Measurements from ENCODE around the gene TANC1.

TANC1 gene

GRCh38 chr2:159066541-159067156, 98.2 kb downstream of the TANC1 start:
- DNase-seq, result no peak

DNA sequence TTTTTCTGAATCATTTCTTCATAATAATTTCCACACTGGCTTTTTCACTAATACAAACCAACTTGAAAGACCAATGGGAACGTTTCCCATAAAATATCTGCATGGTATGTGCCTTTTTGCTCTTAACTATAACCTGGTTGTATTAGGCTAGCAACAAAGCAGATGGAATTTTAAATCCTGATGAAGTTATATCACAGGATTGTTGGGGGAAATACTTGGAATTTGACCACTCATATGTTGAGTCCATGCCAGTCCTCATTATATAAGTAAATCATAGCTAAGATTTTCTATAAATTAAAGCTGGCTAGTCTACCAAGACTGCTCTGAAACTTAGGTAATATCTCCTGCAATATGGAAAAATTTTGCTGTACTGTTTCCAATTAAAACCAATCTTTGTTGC, 99.5 kb downstream of the TANC1 start:
- no peak for DNase-seq

DNA sequence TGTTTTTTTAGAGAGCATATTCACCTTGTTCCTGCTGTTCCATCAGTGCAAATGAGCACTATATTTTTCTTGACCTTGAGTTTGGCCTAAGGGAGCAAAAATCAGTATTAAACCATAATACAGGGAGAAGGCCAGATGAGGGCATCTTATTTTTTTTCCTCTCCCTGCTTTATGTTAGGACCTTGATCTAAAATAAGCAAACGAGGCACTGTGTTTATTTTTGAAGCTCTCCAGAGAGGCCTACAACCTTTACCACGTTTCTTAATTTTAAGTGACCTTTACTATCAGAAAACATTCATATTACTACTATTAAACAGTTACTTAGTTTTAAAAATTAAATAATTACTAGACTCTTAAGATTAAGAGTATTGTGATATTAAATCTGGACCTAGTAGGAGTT, 100.8 kb downstream of the TANC1 start:
- DNase-seq, result no peak

DNA sequence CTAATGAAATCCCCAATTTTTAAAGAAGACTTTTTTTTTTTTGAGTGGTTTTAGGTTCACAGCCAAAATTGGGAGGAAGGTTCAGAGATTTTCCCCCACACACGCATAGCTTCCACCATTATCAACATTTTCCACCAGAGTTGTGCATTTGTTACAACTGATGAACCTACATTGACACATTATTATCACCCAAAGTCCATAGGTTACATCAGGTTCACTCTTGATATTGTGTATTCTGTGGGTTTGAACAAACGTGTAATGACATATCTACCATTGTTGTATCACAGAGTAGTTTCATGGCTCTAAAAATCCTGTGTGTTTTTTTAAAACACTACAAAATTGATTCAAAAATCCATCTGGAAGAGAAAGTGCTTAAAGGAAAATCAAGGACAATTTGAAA, 101.8 kb downstream of the TANC1 start:
- no peak for DNase-seq

- DNase-seq, result no peak
Observed at GRCh38 chr2:159071190-159071915, 102.9 kb downstream of the TANC1 start.

- no peak for DNase-seq
Observed at GRCh38 chr2:159072795-159073194, 104.4 kb downstream of the TANC1 start.

DNA sequence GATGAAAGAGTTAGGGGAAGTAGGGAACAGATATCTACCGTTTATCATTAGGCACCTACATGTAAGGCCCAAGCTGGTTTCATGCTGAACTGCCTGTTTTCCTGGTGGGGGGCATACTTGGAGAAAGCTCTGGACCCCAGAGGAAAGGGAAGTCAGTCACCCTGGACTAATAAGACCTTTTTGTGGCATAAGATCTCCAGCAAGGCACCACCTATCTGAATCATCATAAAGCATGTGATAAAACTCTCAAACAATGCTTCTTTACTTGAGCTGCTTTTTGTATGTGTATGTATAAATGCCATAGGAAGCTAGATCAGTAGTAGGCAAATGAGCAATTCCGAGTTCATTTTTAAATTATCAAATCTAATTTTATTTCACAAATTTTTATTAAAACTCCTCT, 104.8 kb downstream of the TANC1 start:
- no peak for DNase-seq

GRCh38 chr2:159074605-159075004, 106.2 kb downstream of the TANC1 start:
- no peak for DNase-seq

- no peak for DNase-seq
Observed at GRCh38 chr2:159075727-159076126, 107.3 kb downstream of the TANC1 start.

GRCh38 chr2:159076241-159076640, 107.8 kb downstream of the TANC1 start:
- DNase-seq, result no peak

DNA sequence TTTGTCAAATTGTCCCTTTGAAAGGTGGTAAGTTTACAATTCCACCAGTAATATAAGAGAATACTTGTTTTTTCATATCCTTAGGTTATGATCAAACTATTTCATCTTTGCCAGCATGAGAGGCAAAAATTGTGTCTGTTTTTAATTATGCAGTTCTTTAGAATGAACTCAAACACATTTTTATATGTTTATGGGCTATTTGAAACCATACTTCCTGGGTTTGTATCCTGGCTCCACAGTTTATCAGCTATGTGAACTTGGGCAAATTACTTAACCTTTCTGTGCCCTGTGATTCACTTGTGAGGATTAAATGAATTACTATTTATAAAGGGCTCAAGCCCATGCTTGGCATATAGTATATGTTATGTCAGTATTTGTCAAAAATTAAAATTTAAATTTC, 109.4 kb downstream of the TANC1 start:
- no peak for DNase-seq

DNA sequence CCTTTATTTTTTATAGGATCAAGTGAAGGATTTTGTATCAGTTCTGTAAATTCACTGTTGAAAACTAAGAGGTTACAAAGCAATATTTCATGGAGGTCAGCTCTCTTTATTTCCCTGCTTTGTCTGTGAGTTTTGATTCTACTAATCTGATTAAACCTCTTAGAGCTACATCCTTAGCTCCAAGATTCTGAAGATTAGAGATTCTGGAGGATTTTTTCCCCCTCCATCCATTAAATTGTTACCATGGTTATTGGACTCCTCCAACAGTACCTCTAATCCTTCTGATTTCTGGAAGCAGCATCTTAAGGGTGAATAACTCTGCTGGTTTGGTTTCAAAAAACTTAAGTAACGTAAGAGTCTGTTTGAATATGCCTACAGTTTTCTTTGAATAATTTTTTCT, 110.0 kb downstream of the TANC1 start:
- no peak for DNase-seq

- no peak for DNase-seq
Observed at GRCh38 chr2:159080641-159081040, 112.2 kb downstream of the TANC1 start.

- DNase-seq, result no peak
Observed at GRCh38 chr2:159082119-159082518, 113.7 kb downstream of the TANC1 start.

- DNase-seq, result no peak
Observed at GRCh38 chr2:159084384-159085370, 116.2 kb downstream of the TANC1 start.

- DNase-seq, result peak; percentile 4
Observed at GRCh38 chr2:159086342-159086741, 117.9 kb downstream of the TANC1 start.

DNA sequence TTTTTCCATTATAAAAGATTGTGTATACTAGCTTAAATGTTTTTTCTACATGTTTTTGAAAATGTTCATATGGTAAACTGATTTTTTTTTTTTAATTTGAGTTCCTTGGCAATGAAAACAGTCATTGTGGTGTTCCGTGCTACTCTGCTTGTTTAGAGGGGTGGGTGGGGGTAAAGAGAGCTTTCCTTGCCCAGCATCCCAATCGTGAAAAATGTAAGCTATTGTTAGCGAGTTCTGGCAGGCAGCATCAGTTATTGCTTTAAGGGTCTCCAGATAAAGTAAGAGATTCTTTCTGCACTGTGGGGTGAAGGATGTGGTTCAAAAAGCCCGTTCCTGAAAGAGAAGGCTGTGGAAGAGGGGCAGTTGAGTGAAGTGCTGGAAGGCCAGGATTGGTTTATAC, 118.4 kb downstream of the TANC1 start:
- no peak for DNase-seq

DNA sequence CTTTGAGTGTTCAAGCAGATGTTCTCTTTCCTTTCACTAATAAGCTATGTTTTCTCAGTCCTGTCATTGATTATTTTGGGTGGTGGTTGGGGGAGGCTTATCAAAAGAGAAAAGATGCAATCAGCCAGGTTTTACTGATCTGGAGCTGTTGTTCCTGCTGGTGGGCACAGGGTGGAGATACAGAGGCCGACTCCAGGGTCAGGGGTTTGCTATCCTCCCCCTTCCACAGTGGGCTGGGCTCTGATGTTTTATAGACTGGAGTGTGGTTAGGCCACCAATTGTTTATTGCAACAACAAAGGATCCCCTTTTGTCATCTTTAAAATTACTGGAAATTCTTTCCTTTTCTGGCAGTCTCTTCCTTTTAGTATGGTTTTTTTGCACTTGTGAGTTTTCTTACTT, 120.5 kb downstream of the TANC1 start:
- DNase-seq, result no peak

GRCh38 chr2:159089543-159089942, 121.1 kb downstream of the TANC1 start:
- DNase-seq, result no peak

GRCh38 chr2:159090514-159091201, 122.2 kb downstream of the TANC1 start:
- DNase-seq, result no peak

- no peak for DNase-seq
Observed at GRCh38 chr2:159091381-159091780, 122.9 kb downstream of the TANC1 start.

GRCh38 chr2:159091976-159092375, 123.5 kb downstream of the TANC1 start:
- DNase-seq, result no peak

GRCh38 chr2:159093497-159093896, 125.1 kb downstream of the TANC1 start:
- no peak for DNase-seq
